ENCODE measurements around the gene MCM5. TPM values are rescaled to one million over a fixed set of nuclear protein-coding genes. Genes with fewer than 3 reads are reported as not detected.

The MCM5 gene
- total RNA-seq, 1 experiment from 2014 or later: 194 TPM

DNA sequence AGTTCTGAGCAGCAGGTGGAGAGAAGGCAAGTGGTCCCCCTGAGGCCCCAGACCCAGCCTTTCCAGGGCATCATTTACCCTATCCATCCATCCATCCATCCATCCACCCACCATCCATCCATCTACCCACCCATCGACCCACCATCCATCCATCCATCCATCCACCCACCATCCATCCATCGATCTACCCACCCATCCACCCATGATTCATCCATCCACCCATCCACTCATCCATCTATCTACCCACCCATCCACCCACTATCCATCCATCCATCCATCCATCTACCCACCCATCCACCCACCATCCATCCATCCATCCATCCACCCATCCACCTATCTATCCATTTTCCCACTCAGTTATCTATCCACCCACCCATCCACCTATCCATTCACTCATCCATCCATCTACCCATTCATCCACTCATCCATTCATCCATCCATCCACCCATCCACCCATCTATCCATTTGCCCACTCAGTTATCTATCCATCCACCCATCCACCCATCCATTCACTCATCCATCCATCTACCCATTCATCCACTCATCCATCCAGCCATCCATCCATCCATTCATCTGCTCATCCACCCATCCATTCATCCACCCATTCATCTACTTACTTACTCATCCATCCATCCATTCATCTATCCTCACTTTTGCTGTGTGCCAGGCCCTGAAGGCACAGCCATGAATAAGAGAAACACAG lies 63.4 kb downstream of the MCM5 start:
- ChIA-PET CTCF (no interaction called here), POLR2A (no interaction called here), RAD21 (ENCODE audit: low non-redundant PET in 1 of 2, low total read pairs in 2 of 2, uncharacterized antibody in 2 of 2, unreplicated experiment in 2 of 2) (no interaction called here)
- Histone ChIP-seq H3K9ac (ENCODE audit: low read length) (no peak overlapping the region), H3K4me2 (ENCODE audit: low read length) (no peak overlapping the region), H3K9me2 (ENCODE audit: insufficient read depth) (no peaks in the 10 kb centered on the region), H3K9me3 (ENCODE audit: control insufficient read depth in 1 of 2, insufficient read depth in 1 of 2, low read depth in 1 of 2, low read length in 2 of 2) (no peaks in the 10 kb centered on the region), H4K20me1 (ENCODE audit: insufficient read depth) (no peaks in the 10 kb centered on the region), H3K27ac (ENCODE audit: low read depth, low read length) (no peak overlapping the region), H3K27me3 (ENCODE audit: insufficient read depth, low read length) (no peaks in the 10 kb centered on the region), H3K4me3 (replicated peaks in 1 of 2; ENCODE audit: low read depth in 1 of 2, low read length in 2 of 2) (no peak overlapping the region), H3K36me3 (ENCODE audit: control insufficient read depth in 1 of 2, insufficient read depth in 2 of 2, low read length in 2 of 2) (no peaks in the 10 kb centered on the region), H3K79me2 (ENCODE audit: insufficient read depth, low read length) (no peaks in the 10 kb centered on the region), H2AFZ (ENCODE audit: low read depth, low read length, poor library complexity, severe bottlenecking) (no peak overlapping the region), H3K4me1 (ENCODE audit: control insufficient read depth in 1 of 2, insufficient read depth in 2 of 2, low read length in 2 of 2) (no peaks in the 10 kb centered on the region)
- no peak for ATAC-seq
- TF ChIP-seq FOSL1 (IDR thresholded peaks at IDR 0.05; ENCODE audit: low read depth) (no peak), EZH2phosphoT487 (IDR thresholded peaks at IDR 0.05; ENCODE audit: borderline replicate concordance) (no peak), TCF7L2 (IDR thresholded peaks at IDR 0.05; ENCODE audit: borderline replicate concordance, extremely low read depth, insufficient read depth, insufficient read length) (no peak), SP1 (IDR thresholded peaks at IDR 0.05; ENCODE audit: low read depth) (no peak), EGR1 (IDR thresholded peaks at IDR 0.05; ENCODE audit: low read depth) (no peak), POLR2AphosphoS5 (IDR thresholded peaks at IDR 0.05; ENCODE audit: low read depth, low read length) (no peak), ELF1 (IDR thresholded peaks at IDR 0.05; ENCODE audit: borderline replicate concordance, low read depth) (no peak), CEBPB (IDR thresholded peaks at IDR 0.05; ENCODE audit: low read depth) (no peak), ZNF274 (IDR thresholded peaks at IDR 0.05; ENCODE audit: low read depth, low read length) (no peak), CBX3 (IDR thresholded peaks at IDR 0.05; ENCODE audit: low read depth) (no peak), EZH2 (IDR thresholded peaks at IDR 0.05) (no peak)
- TF ChIP-seq, protein P1, sequence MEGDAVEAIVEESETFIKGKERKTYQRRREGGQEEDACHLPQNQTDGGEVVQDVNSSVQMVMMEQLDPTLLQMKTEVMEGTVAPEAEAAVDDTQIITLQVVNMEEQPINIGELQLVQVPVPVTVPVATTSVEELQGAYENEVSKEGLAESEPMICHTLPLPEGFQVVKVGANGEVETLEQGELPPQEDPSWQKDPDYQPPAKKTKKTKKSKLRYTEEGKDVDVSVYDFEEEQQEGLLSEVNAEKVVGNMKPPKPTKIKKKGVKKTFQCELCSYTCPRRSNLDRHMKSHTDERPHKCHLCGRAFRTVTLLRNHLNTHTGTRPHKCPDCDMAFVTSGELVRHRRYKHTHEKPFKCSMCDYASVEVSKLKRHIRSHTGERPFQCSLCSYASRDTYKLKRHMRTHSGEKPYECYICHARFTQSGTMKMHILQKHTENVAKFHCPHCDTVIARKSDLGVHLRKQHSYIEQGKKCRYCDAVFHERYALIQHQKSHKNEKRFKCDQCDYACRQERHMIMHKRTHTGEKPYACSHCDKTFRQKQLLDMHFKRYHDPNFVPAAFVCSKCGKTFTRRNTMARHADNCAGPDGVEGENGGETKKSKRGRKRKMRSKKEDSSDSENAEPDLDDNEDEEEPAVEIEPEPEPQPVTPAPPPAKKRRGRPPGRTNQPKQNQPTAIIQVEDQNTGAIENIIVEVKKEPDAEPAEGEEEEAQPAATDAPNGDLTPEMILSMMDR (IDR thresholded peaks at IDR 0.05 in 2 of 3, conservative IDR thresholded peaks at IDR 0.05 in 1 of 3; ENCODE audit: borderline replicate concordance in 1 of 3, insufficient read depth in 1 of 3, low read depth in 2 of 3, low read length in 2 of 3): no peak
- TF ChIP-seq, protein P2, sequence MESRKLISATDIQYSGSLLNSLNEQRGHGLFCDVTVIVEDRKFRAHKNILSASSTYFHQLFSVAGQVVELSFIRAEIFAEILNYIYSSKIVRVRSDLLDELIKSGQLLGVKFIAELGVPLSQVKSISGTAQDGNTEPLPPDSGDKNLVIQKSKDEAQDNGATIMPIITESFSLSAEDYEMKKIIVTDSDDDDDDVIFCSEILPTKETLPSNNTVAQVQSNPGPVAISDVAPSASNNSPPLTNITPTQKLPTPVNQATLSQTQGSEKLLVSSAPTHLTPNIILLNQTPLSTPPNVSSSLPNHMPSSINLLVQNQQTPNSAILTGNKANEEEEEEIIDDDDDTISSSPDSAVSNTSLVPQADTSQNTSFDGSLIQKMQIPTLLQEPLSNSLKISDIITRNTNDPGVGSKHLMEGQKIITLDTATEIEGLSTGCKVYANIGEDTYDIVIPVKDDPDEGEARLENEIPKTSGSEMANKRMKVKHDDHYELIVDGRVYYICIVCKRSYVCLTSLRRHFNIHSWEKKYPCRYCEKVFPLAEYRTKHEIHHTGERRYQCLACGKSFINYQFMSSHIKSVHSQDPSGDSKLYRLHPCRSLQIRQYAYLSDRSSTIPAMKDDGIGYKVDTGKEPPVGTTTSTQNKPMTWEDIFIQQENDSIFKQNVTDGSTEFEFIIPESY (IDR thresholded peaks at IDR 0.05; ENCODE audit: extremely low read depth, insufficient replicate concordance, low read length): no peak
- TF ChIP-seq, protein P3, sequence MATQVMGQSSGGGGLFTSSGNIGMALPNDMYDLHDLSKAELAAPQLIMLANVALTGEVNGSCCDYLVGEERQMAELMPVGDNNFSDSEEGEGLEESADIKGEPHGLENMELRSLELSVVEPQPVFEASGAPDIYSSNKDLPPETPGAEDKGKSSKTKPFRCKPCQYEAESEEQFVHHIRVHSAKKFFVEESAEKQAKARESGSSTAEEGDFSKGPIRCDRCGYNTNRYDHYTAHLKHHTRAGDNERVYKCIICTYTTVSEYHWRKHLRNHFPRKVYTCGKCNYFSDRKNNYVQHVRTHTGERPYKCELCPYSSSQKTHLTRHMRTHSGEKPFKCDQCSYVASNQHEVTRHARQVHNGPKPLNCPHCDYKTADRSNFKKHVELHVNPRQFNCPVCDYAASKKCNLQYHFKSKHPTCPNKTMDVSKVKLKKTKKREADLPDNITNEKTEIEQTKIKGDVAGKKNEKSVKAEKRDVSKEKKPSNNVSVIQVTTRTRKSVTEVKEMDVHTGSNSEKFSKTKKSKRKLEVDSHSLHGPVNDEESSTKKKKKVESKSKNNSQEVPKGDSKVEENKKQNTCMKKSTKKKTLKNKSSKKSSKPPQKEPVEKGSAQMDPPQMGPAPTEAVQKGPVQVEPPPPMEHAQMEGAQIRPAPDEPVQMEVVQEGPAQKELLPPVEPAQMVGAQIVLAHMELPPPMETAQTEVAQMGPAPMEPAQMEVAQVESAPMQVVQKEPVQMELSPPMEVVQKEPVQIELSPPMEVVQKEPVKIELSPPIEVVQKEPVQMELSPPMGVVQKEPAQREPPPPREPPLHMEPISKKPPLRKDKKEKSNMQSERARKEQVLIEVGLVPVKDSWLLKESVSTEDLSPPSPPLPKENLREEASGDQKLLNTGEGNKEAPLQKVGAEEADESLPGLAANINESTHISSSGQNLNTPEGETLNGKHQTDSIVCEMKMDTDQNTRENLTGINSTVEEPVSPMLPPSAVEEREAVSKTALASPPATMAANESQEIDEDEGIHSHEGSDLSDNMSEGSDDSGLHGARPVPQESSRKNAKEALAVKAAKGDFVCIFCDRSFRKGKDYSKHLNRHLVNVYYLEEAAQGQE (IDR thresholded peaks at IDR 0.05; ENCODE audit: low read depth): no peak
- TF ChIP-seq, protein P4, sequence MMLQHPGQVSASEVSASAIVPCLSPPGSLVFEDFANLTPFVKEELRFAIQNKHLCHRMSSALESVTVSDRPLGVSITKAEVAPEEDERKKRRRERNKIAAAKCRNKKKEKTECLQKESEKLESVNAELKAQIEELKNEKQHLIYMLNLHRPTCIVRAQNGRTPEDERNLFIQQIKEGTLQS (IDR thresholded peaks at IDR 0.05): no peak
- BruUV-seq (replicated peaks): no TSS peak
- intact Hi-C loops (cut with micrococcal nuclease): no loop called here
- no peak for DNase-seq (ENCODE audit: low read depth, low spot score)

Measured in HCT116 (cell line).